HT-29 (cell line): ENCODE results near the gene FAM153A. TPM values are rescaled to one million over a fixed set of nuclear protein-coding genes. Genes with fewer than 3 reads are reported as not detected.
"Not testable (repeated sequence)": the region's sequence is repeated elsewhere in the genome, so short reads cannot be mapped to it uniquely, and the experiment has no call there.

Experiments used
- DNase-seq: peaks from one replicate; pipeline ENCODE4 v3.0.0-alpha.2; 2015; ENCODE audit warnings: low spot score
- total RNA-seq: library from RNA; depleted of rRNA; stranded (reverse); fragments of >200 nt; shearing (Covaris generic); gene quantifications from 2 replicates; pipeline ENCODE4 v1.2.3, GENCODE V29; 2014; rRNA removed

Gene FAM153A
- total RNA-seq, result not detected in 2 replicates

GRCh38 chr5:177782792-177783633 lies at the start of gene FAM153A:
TSS of gene FAM153A (minus strand) at chr5:177782899.
- not testable (repeated sequence) for DNase-seq

- DNase-seq, result not testable (repeated sequence)
Observed at GRCh38 chr5:177832287-177832686, 49.6 kb upstream of the FAM153A start.

- not testable (repeated sequence) for DNase-seq
Observed at GRCh38 chr5:177826073-177826472, 43.4 kb upstream of the FAM153A start.

- DNase-seq, result not testable (repeated sequence)
Observed at GRCh38 chr5:177824776-177825175, 42.1 kb upstream of the FAM153A start.

- not testable (repeated sequence) for DNase-seq
Observed at GRCh38 chr5:177822489-177822888, 39.8 kb upstream of the FAM153A start.

- not testable (repeated sequence) for DNase-seq
Observed at GRCh38 chr5:177819664-177820063, 37.0 kb upstream of the FAM153A start.

- not testable (repeated sequence) for DNase-seq
Observed at GRCh38 chr5:177812814-177813425, 30.2 kb upstream of the FAM153A start.

- DNase-seq, result not testable (repeated sequence)
Observed at GRCh38 chr5:177812160-177812743, 29.6 kb upstream of the FAM153A start.

GRCh38 chr5:177809209-177809913 lies 26.7 kb upstream of the FAM153A start:
- DNase-seq, result not testable (repeated sequence)

GRCh38 chr5:177808420-177808819 lies 25.7 kb upstream of the FAM153A start:
- DNase-seq, result not testable (repeated sequence)

- DNase-seq, result not testable (repeated sequence)
Observed at GRCh38 chr5:177807265-177807664, 24.6 kb upstream of the FAM153A start.

GRCh38 chr5:177801427-177801826 lies 18.7 kb upstream of the FAM153A start:
- not testable (repeated sequence) for DNase-seq

GRCh38 chr5:177798237-177798840 lies 15.6 kb upstream of the FAM153A start:
- not testable (repeated sequence) for DNase-seq

GRCh38 chr5:177793272-177793671 lies 10.6 kb upstream of the FAM153A start:
- DNase-seq, result not testable (repeated sequence)

GRCh38 chr5:177791649-177792048 lies 8.9 kb upstream of the FAM153A start:
- DNase-seq, result not testable (repeated sequence)

GRCh38 chr5:177782169-177782568 lies 530 bp downstream of the FAM153A start:
- not testable (repeated sequence) for DNase-seq

- DNase-seq, result not testable (repeated sequence)
Observed at GRCh38 chr5:177771206-177771605, 11.5 kb downstream of the FAM153A start.

- DNase-seq, result not testable (repeated sequence)
Observed at GRCh38 chr5:177770646-177771045, 12.1 kb downstream of the FAM153A start.

GRCh38 chr5:177763737-177764508 lies 18.8 kb downstream of the FAM153A start:
- DNase-seq, result not testable (repeated sequence)

- not testable (repeated sequence) for DNase-seq
Observed at GRCh38 chr5:177760954-177761353, 21.7 kb downstream of the FAM153A start.
